Neutrophil (primary cell): ENCODE data around the gene BTBD9.

Source experiments
- H3K27ac ChIP-seq: fragments of 200-600 bp; sonication (generic); 2 replicates; pipeline ENCODE4 v1.5.1; 2016; ENCODE audit warnings: mild to moderate bottlenecking, moderate library complexity
- H3K27me3 ChIP-seq: fragments of 200-600 bp; sonication (generic); 2 replicates; pipeline ENCODE4 v1.6.0; 2016; ENCODE audit warnings: mild to moderate bottlenecking
- H3K36me3 ChIP-seq: fragments of 200-600 bp; sonication (generic); 2 replicates; pipeline ENCODE4 v1.5.1; 2017
- H3K4me1 ChIP-seq, 2 experiments: fragments of 200-600 bp in 1 of 2; sonication (generic) in 1 of 2; 1 replicate in 1 of 2; 2 replicates in 1 of 2; pipeline versions ENCODE4 v1.5.1 to v1.6.1; 2013 to 2016; ENCODE audit warnings: low read depth in 1 of 2, low read length in 1 of 2, mild to moderate bottlenecking in 1 of 2, moderate library complexity in 1 of 2; ENCODE audit not compliant: control insufficient read depth in 1 of 2, insufficient read depth in 1 of 2
- H3K4me3 ChIP-seq, 2 experiments: fragments of 200-600 bp in 1 of 2; sonication (generic) in 1 of 2; 1 replicate in 1 of 2; 2 replicates in 1 of 2; pipeline ENCODE4 v1.5.1; 2013 to 2016; ENCODE audit warnings: low read depth in 1 of 2, low read length in 1 of 2, mild to moderate bottlenecking in 1 of 2, moderate library complexity in 1 of 2
- H3K9me3 ChIP-seq: fragments of 200-600 bp; sonication (generic); 2 replicates; pipeline ENCODE4 v1.5.1; 2016
- TF ChIP-seq, protein P1 (sequence below): fragments of 200-600 bp; sonication (generic); IDR thresholded peaks from 2 replicates; pipeline ENCODE4 v1.5.1; 2016; ENCODE audit warnings: antibody characterized with exemption

The BTBD9 gene

DNA sequence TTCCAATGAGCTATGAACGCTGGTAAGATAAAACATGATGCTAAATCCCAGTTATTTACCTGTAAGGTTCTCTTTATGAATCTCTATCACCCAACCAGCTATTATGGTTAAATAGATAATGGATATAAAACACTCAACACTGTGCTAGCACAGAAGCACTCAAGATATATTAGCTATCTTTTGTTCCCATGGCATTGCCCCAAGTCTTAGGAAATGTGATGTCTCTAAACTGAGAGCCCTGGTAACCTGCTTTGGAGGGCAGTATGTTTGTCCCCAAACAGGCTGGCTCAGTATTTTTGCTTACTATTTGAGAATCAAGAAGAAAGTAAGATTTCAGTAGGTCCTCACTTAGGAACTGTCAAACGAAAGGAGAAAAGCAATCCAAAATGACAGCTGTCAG lies 90.5 kb downstream of the BTBD9 start:
- no peak overlapping the region for H3K4me3 ChIP-seq
- TF ChIP-seq, protein P1, sequence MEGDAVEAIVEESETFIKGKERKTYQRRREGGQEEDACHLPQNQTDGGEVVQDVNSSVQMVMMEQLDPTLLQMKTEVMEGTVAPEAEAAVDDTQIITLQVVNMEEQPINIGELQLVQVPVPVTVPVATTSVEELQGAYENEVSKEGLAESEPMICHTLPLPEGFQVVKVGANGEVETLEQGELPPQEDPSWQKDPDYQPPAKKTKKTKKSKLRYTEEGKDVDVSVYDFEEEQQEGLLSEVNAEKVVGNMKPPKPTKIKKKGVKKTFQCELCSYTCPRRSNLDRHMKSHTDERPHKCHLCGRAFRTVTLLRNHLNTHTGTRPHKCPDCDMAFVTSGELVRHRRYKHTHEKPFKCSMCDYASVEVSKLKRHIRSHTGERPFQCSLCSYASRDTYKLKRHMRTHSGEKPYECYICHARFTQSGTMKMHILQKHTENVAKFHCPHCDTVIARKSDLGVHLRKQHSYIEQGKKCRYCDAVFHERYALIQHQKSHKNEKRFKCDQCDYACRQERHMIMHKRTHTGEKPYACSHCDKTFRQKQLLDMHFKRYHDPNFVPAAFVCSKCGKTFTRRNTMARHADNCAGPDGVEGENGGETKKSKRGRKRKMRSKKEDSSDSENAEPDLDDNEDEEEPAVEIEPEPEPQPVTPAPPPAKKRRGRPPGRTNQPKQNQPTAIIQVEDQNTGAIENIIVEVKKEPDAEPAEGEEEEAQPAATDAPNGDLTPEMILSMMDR = no peak
- no peaks in the 10 kb centered on the region for H3K27me3 ChIP-seq
- no peaks in the 10 kb centered on the region for H3K36me3 ChIP-seq
- H3K27ac ChIP-seq = no peak overlapping the region
- no peaks in the 10 kb centered on the region for H3K9me3 ChIP-seq
- peaks cover 6 to 8% of the 10 kb centered on the region in 2 experiments for H3K4me1 ChIP-seq

GRCh38 chr6:38543022-38543421 lies 96.7 kb downstream of the BTBD9 start:
- Histone ChIP-seq H3K9me3 (no peaks in the 10 kb centered on the region), H3K36me3 (no peaks in the 10 kb centered on the region), H3K27me3 (no peaks in the 10 kb centered on the region), H3K4me1 (no peaks in the 10 kb centered on the region), H3K4me3 (no peak overlapping the region), H3K27ac (no peak overlapping the region)
- TF ChIP-seq, protein P1 = no peak

DNA sequence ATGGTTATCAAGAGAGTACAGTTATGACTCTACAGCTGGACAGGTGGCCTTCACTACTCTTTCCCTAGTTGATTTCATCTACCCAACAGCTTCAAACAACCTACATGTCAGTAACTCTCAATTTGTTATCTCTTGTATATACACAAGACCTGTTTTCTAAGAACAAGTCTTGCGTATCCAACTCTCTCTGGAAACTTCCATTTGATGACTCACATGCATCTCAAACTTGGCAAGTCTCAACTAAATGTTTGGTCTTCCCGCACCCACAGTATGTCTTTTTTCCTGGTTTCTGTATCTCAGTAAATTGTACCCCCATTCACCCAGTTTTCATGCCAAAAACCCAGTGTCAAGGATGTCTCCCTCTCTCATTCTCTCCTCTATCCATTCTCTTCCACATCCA lies 97.7 kb downstream of the BTBD9 start:
- Histone ChIP-seq H3K9me3 (no peaks in the 10 kb centered on the region), H3K27ac (no peak overlapping the region), H3K27me3 (no peaks in the 10 kb centered on the region), H3K36me3 (no peaks in the 10 kb centered on the region), H3K4me1 (no peaks in the 10 kb centered on the region), H3K4me3 (no peak overlapping the region)
- TF ChIP-seq, protein P1 = no peak

GRCh38 chr6:38533064-38533463 lies 106.7 kb downstream of the BTBD9 start:
- TF ChIP-seq, protein P1 = no peak
- Histone ChIP-seq H3K4me1 (no peaks in the 10 kb centered on the region), H3K9me3 (no peaks in the 10 kb centered on the region), H3K27ac (no peak overlapping the region), H3K27me3 (no peaks in the 10 kb centered on the region), H3K4me3 (no peak overlapping the region), H3K36me3 (no peaks in the 10 kb centered on the region)

GRCh38 chr6:38531134-38531533 lies 108.6 kb downstream of the BTBD9 start:
- no peaks in the 10 kb centered on the region for H3K9me3 ChIP-seq
- no peak overlapping the region for H3K4me3 ChIP-seq
- H3K27me3 ChIP-seq = no peaks in the 10 kb centered on the region
- TF ChIP-seq, protein P1 = no peak
- no peak overlapping the region for H3K27ac ChIP-seq
- H3K36me3 ChIP-seq = no peaks in the 10 kb centered on the region
- no peaks in the 10 kb centered on the region for H3K4me1 ChIP-seq
